GM19099 (cell line): ENCODE measurements around the gene LGALS14.

Experiments used
- POLR2A ChIP-seq: IDR thresholded peaks from 3 replicates; pipeline ENCODE4 v1.6.1; 2011; ENCODE audit warnings: low read depth; ENCODE audit not compliant: insufficient read length; ENCODE audit errors: extremely low read depth

The LGALS14 gene

GRCh38 chr19:39692166-39692565 is 12.1 kb upstream of the LGALS14 start:
- TF ChIP-seq POLR2A = no peak

GRCh38 chr19:39692822-39693221 is 11.5 kb upstream of the LGALS14 start:
- TF ChIP-seq POLR2A = no peak

DNA sequence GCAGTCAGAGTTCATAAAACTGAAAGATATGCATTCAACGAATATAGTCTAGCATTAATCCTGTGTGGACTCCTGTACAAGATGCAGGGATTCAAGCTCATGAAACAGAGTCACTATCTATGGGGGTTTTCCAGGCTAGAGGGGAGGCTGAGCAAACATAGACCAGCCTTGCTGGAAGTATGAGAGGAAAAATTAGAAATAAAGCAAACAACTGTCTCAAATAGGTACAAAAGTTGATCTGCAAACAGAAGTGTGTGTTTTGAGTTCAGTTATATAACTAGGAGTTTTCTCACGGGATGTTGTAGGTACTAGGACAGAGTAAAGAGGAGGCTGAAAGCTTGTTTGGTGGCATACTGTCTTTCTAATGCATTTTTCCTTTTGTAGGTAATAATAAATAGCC is 8.5 kb upstream of the LGALS14 start:
- TF ChIP-seq POLR2A = no peak

- TF ChIP-seq POLR2A = no peak
Measured at GRCh38 chr19:39696387-39696786, 7.9 kb upstream of the LGALS14 start.

DNA sequence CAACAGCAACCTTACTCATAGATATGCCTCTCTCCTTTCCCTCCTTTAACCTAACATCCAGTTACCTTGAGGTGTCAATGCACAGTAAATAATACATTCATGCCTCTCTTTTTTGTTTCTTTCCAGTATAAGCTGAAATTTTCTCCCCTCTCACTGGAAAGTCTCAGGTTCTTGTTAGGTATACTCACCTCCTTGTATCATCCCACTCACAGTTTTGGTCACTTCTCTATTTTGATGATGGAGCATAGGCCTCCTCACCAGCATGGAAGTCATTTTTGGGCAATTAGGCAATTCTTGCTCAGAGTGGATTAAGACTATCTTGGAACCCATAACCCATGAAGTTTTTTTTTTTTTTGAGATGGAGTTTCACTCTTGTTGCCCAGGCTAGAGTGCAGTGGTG is 5.7 kb upstream of the LGALS14 start:
- TF ChIP-seq POLR2A = no peak

GRCh38 chr19:39701291-39701690 is 3.0 kb upstream of the LGALS14 start:
- no peak for TF ChIP-seq POLR2A

DNA sequence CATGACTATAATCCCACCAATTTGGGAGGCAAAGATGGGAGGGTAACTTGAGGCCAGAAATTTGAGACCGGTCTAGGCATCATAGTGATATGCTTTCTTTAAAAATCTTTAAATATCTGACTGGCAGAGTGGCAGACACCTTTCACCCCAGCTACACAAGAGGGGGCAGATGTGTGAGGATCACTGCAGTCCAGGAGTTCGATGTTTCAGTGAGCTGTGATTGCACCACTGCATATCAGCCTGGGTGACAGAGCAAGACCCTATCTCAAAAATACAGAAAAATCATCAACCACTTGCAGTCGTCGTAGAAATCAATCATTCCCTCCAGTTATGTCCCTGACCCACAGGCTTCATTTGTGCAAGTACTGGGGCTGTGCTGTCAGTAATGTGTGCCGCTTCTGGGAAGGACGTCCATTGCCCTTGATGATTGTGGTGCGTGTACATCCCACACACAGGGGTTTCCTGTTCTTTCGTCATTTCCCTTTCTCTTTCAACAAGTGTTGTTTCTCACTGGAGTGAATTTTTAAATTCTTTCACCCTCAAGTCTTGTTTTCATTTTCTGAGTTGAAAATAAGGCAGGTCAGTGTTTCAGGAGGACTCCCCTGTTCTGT is 1.4 kb downstream of the LGALS14 start:
- TF ChIP-seq POLR2A = no peak

- no peak for TF ChIP-seq POLR2A
Measured at GRCh38 chr19:39708594-39708993, 4.3 kb downstream of the LGALS14 start.

DNA sequence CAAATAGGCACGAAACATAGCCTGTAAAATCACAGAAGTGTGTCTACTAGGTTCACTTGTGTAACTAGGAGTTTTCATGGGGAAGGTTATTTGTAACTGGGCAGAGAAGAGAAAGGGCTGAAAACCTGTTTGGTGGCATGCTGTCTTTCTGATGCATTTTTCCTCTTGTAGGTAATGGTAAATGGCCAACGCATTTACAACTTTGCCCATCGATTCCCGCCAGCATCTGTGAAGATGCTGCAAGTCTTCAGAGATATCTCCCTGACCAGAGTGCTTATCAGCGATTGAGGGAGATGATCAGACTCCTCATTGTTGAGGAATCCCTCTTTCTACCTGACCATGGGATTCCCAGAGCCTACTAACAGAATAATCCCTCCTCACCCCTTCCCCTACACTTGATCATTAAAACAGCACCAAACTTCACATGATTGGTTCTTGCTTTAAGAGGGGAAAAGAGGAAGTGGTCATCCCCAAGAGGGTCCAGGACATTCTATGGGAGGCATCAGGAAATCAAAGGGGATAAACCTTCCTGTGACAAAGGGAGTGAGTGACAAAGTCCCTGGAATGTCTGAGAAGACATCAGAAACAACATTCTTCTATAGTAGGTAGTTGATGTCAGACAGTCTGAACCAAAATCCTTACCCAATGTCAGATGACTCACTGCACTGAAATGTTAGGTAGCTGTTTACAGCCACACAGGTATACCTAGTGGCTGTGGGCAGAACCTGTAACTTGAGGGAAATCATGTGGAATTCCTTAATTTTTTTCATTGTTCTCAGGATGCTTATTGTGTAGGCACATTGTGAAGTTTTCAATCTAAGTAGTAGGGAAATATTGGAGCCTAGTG is 5.0 kb downstream of the LGALS14 start:
- TF ChIP-seq POLR2A = no peak

- no peak for TF ChIP-seq POLR2A
Measured at GRCh38 chr19:39710333-39710890, 6.1 kb downstream of the LGALS14 start.

- no peak for TF ChIP-seq POLR2A
Measured at GRCh38 chr19:39725995-39726394, 21.7 kb downstream of the LGALS14 start.

- no peak for TF ChIP-seq POLR2A
Measured at GRCh38 chr19:39727070-39727800, 23.0 kb downstream of the LGALS14 start.

GRCh38 chr19:39728040-39728439 is 23.8 kb downstream of the LGALS14 start:
- no peak for TF ChIP-seq POLR2A

DNA sequence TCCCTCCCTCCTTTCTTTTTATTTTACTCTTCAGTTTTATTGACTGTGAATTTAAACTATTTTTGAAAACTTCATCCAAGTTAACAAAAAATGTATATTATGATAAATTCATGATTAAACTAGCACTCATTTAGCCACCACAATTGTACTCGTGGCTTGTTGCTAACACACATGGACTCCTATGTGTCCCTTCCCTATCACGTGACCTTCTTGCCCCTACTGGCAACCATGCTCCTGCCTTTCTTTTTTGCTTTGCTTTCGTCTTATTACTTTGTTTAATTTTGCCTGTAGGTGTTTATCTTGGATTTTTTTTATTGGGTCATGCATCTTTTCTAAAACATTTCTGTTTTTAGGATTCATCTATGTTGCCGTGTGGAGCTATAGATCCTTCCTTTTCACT is 25.3 kb downstream of the LGALS14 start:
- no peak for TF ChIP-seq POLR2A

DNA sequence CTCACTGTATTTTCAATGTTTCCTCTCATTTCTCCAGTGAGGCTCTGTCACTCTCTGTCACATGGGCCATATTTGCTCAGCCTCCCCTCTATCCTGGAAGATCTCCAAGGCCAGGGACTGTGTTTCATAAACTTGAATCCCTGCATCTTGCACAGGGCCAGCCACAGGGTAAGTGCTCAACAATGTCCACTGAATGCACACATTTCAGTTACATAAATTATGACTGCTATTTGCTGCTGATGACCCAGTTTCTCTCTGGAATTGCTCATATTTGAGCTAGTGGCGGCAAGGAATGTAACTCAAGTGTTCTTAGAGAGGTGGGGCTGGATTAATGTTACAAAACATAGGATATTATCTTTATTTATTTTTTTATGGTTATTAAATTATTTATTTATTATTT is 27.4 kb downstream of the LGALS14 start:
- TF ChIP-seq POLR2A = no peak
